ENCODE measurements around the gene NRF1. TPM values are rescaled to one million over a fixed set of nuclear protein-coding genes. Genes with fewer than 3 reads are reported as not detected.
A peak's percentile ranks its signal among the peaks of the same experiment; 100 is the strongest.

NRF1 gene
- total RNA-seq, 4 donors from 2014 or later = 12.3 to 26.2 (median 19.7) TPM

GRCh38 chr7:129643550-129644170 is 32.1 kb downstream of the NRF1 start:
- Histone ChIP-seq H3K36me3 (peaks cover 0 to 4% (median 0%) of the 10 kb centered on the region in 3 donors), H3K27me3 (no peaks in the 10 kb centered on the region), H3K9me3 (no peaks in the 10 kb centered on the region), H3K27ac (no peak overlapping the region), H3K4me3 (no peak overlapping the region), H3K4me1 (peaks cover 0 to 25% (median 4%) of the 10 kb centered on the region in 4 donors)
- no peak for DNase-seq (ENCODE audit: low spot score in 2 of 2)
- WGBS, 2 donors = 47 to 52% methylated on average over 6 of the region's 6 CpGs
- TF ChIP-seq, protein P1, sequence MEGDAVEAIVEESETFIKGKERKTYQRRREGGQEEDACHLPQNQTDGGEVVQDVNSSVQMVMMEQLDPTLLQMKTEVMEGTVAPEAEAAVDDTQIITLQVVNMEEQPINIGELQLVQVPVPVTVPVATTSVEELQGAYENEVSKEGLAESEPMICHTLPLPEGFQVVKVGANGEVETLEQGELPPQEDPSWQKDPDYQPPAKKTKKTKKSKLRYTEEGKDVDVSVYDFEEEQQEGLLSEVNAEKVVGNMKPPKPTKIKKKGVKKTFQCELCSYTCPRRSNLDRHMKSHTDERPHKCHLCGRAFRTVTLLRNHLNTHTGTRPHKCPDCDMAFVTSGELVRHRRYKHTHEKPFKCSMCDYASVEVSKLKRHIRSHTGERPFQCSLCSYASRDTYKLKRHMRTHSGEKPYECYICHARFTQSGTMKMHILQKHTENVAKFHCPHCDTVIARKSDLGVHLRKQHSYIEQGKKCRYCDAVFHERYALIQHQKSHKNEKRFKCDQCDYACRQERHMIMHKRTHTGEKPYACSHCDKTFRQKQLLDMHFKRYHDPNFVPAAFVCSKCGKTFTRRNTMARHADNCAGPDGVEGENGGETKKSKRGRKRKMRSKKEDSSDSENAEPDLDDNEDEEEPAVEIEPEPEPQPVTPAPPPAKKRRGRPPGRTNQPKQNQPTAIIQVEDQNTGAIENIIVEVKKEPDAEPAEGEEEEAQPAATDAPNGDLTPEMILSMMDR (IDR thresholded peaks at IDR 0.05) = no peak
- no peak for TF ChIP-seq EP300 (IDR thresholded peaks at IDR 0.05)
- TF ChIP-seq POLR2A (IDR thresholded peaks at IDR 0.05) = no peak

GRCh38 chr7:129644634-129645230 is 33.2 kb downstream of the NRF1 start:
- H3K27me3 ChIP-seq = no peaks in the 10 kb centered on the region
- H3K4me3 ChIP-seq = no peak overlapping the region
- DNase-seq (ENCODE audit: low spot score in 2 of 2) = no peak
- 14 to 16% methylated on average over 2 of the region's 2 CpGs for WGBS, 2 donors
- peaks cover 0 to 23% (median 4%) of the 10 kb centered on the region in 4 donors for H3K4me1 ChIP-seq
- no peaks in the 10 kb centered on the region for H3K9me3 ChIP-seq
- TF ChIP-seq, protein P1 (IDR thresholded peaks at IDR 0.05) = peak in 4 of 5 experiments; percentile 24 to 49 (median 34)
- TF ChIP-seq POLR2A (IDR thresholded peaks at IDR 0.05) = no peak
- H3K27ac ChIP-seq = no peak overlapping the region
- H3K36me3 ChIP-seq = peaks cover 0 to 4% (median 0%) of the 10 kb centered on the region in 3 donors

DNA sequence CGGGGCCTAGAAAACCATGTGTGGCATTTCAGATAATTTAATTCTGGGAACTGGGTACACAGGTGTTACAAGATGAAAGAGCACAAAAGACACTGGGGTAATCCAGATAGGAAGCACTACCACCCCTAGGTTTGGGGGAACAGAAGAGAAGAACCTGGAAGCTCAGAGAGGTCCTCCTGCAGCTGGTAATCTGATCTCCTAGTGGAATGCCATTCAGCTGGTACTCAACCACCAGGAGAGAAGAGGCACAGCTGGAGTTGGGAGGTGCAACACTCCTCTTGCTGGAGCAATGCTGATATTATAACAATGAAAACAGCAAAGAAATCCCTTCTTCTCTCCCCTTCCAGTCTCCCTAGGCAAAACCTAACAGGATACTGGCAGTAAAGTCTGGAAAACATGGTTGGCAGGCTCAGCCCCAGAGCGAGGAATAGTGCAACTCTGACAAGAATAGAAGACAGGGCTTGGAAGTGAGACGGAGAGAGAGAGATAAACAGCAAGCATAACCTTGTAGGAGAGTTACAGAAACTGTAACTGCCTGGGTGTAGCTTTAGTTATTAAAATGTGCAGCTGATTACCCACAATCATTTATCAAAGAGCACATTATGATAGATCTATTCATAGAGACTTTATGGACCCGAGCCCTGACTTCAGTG is 35.0 kb downstream of the NRF1 start:
- Histone ChIP-seq H3K27me3 (no peaks in the 10 kb centered on the region), H3K27ac (no peak overlapping the region), H3K4me3 (no peak overlapping the region), H3K9me3 (no peaks in the 10 kb centered on the region), H3K4me1 (peaks cover 0 to 23% (median 4%) of the 10 kb centered on the region in 4 donors), H3K36me3 (peaks cover 0 to 4% (median 0%) of the 10 kb centered on the region in 3 donors)
- TF ChIP-seq, protein P1 (IDR thresholded peaks at IDR 0.05) = no peak
- no peak for TF ChIP-seq POLR2A (IDR thresholded peaks at IDR 0.05)
- no peak for TF ChIP-seq EP300 (IDR thresholded peaks at IDR 0.05)
- 83 to 92% methylated on average over 4 of the region's 4 CpGs for WGBS, 2 donors
- no peak for DNase-seq (ENCODE audit: low spot score in 2 of 2)

DNA sequence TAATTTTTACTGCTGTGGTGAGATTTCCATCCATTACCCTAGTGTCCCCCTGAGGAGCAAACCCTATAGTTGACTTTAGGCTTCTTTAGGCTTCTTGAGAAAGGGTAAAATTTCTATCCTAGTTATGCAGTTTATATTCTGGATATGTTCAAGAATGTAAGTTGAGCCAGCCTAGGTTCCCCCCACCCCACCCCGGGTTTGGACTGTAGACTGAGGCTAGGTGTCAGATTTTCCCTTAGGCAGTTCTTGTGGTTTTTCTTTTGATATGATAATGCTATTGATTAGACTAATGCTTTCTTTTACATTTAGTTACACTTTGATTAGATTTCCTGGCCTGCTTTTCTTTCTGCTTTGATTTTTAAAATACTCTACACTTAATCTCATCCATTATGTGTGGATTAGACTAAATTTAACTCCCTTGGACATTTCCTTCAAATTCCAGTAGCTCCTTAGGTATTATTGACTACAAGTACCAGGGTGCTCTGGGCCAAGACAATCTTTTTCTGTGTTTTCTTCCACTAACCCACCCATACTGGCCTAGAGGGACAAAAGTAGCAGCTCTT is 37.7 kb downstream of the NRF1 start:
- H3K27ac ChIP-seq = no peak overlapping the region
- WGBS, 2 donors = 48 to 80% methylated on average over 1 of the region's 1 CpG
- peaks cover 0 to 11% (median 0%) of the 10 kb centered on the region in 3 donors for H3K36me3 ChIP-seq
- H3K9me3 ChIP-seq = no peaks in the 10 kb centered on the region
- TF ChIP-seq EP300 (IDR thresholded peaks at IDR 0.05) (no peak), POLR2A (IDR thresholded peaks at IDR 0.05) (no peak)
- TF ChIP-seq, protein P1 (IDR thresholded peaks at IDR 0.05) = no peak
- DNase-seq (ENCODE audit: low spot score in 2 of 2) = no peak
- H3K27me3 ChIP-seq = no peaks in the 10 kb centered on the region
- peaks cover 0 to 4% (median 0%) of the 10 kb centered on the region in 4 donors for H3K4me1 ChIP-seq
- no peak overlapping the region for H3K4me3 ChIP-seq

Measured in tibial nerve (tissue), 4 donors.